Neural cell (in vitro differentiated cells): ENCODE data around the gene LIPC. TPM values are rescaled to one million over a fixed set of nuclear protein-coding genes. Genes with fewer than 3 reads are reported as not detected.

ENCODE experiments used
- H2AFZ ChIP-seq: fragments of 200-600, 300-800 bp; sonication (generic), shearing (Covaris generic); 2 replicates; pipeline ENCODE4 v1.6.0; 2014; ENCODE audit warnings: low read depth, mild to moderate bottlenecking, antibody characterized with exemption, low read length, moderate library complexity
- H3F3A ChIP-seq: fragments of 200-600 bp; shearing (Covaris generic); 2 replicates; pipeline ENCODE4 v1.6.1; 2016; ENCODE audit warnings: mild to moderate bottlenecking, moderate library complexity, mixed read lengths, antibody characterized with exemption, low read length; ENCODE audit not compliant: insufficient read depth, poor library complexity, severe bottlenecking
- H3K27ac ChIP-seq: fragments of 200-600, 300-800 bp; sonication (generic), shearing (Covaris generic); 2 replicates; pipeline ENCODE4 v1.5.1; 2014; ENCODE audit warnings: mild to moderate bottlenecking, low read length, moderate library complexity
- H3K27me3 ChIP-seq: fragments of 300-800, 200-600 bp; sonication (generic), shearing (Covaris generic); 2 replicates; pipeline ENCODE4 v1.6.0; 2014; ENCODE audit warnings: mild to moderate bottlenecking, low read depth, low read length, moderate library complexity; ENCODE audit not compliant: insufficient read depth
- H3K36me3 ChIP-seq: fragments of 300-800, 200-600 bp; sonication (generic), shearing (Covaris generic); 2 replicates; pipeline ENCODE4 v1.5.1; 2014; ENCODE audit warnings: mild to moderate bottlenecking, antibody characterized with exemption, low read length, moderate library complexity; ENCODE audit not compliant: insufficient read depth
- H3K4me2 ChIP-seq: fragments of 300-800, 200-600 bp; sonication (generic), shearing (Covaris generic); 2 replicates; pipeline ENCODE4 v1.6.0; 2014; ENCODE audit warnings: mild to moderate bottlenecking, low read length
- H3K4me3 ChIP-seq: fragments of 300-800, 200-600 bp; sonication (generic), shearing (Covaris generic); 2 replicates; pipeline ENCODE4 v1.5.1; 2014; ENCODE audit warnings: mild to moderate bottlenecking, low read length, moderate library complexity
- H3K79me2 ChIP-seq: fragments of 200-600 bp; shearing (Covaris generic); replicated peaks from 2 replicates; pipeline ENCODE4 v1.6.0; 2014; ENCODE audit warnings: mild to moderate bottlenecking, low read length, moderate library complexity; ENCODE audit not compliant: insufficient read depth
- H3K9ac ChIP-seq: fragments of 300-800, 200-600 bp; sonication (generic), shearing (Covaris generic); 2 replicates; pipeline ENCODE4 v1.6.1; 2016; ENCODE audit warnings: mild to moderate bottlenecking, low read length, mixed read lengths
- H3K9me2 ChIP-seq: fragments of 200-600 bp; shearing (Covaris generic); 2 replicates; pipeline ENCODE4 v1.6.1; 2016; ENCODE audit warnings: mild to moderate bottlenecking, low read length, mixed read lengths; ENCODE audit not compliant: insufficient read depth
- H3K9me3 ChIP-seq: fragments of 200-600, 300-800 bp; sonication (generic), shearing (Covaris generic); 2 replicates; pipeline ENCODE4 v1.6.1; 2016; ENCODE audit warnings: mild to moderate bottlenecking, mixed run types, low read length, moderate library complexity, mixed read lengths
- H4K20me1 ChIP-seq: fragments of 200-600 bp; shearing (Covaris generic); 2 replicates; pipeline ENCODE4 v1.6.1; 2016; ENCODE audit warnings: mild to moderate bottlenecking, mixed run types; ENCODE audit not compliant: insufficient read depth
- CTCF ChIP-seq: fragments of 450-650 bp; IDR thresholded peaks from 2 replicates; pipeline ENCODE4 v1.5.1; 2014; ENCODE audit warnings: antibody characterized with exemption, mild to moderate bottlenecking, moderate library complexity; ENCODE audit not compliant: poor library complexity, severe bottlenecking
- EP300 ChIP-seq: fragments of 450-650 bp; conservative IDR thresholded peaks from 2 replicates; pipeline ENCODE4 v1.6.1; 2014; ENCODE audit warnings: antibody characterized with exemption, mild to moderate bottlenecking, moderate library complexity; ENCODE audit not compliant: poor library complexity, severe bottlenecking
- EZH2 ChIP-seq: fragments of 200-600, 300-800 bp; shearing (Covaris generic), sonication (generic); IDR thresholded peaks from 2 replicates; pipeline ENCODE4 v1.6.1; 2014; ENCODE audit warnings: antibody characterized with exemption, low read length, borderline replicate concordance, mild to moderate bottlenecking; ENCODE audit not compliant: insufficient read depth, poor library complexity, severe bottlenecking
- MXI1 ChIP-seq: fragments of 450-650 bp; conservative IDR thresholded peaks from 2 replicates; pipeline ENCODE4 v1.6.1; 2014; ENCODE audit warnings: antibody characterized with exemption, mild to moderate bottlenecking; ENCODE audit not compliant: poor library complexity, severe bottlenecking
- POLR2AphosphoS5 ChIP-seq: IDR thresholded peaks from 2 replicates; pipeline ENCODE4 v1.6.1; 2012
- RAD21 ChIP-seq: fragments of 450-650 bp; conservative IDR thresholded peaks from 2 replicates; pipeline ENCODE4 v1.6.1; 2014; ENCODE audit warnings: antibody characterized with exemption, mild to moderate bottlenecking, moderate library complexity
- REST ChIP-seq: IDR thresholded peaks from 2 replicates; pipeline ENCODE4 v1.6.1; 2012; ENCODE audit warnings: borderline replicate concordance
- SMC3 ChIP-seq: fragments of 450-650 bp; conservative IDR thresholded peaks from 2 replicates; pipeline ENCODE4 v1.6.1; 2014; ENCODE audit warnings: antibody characterized with exemption, mild to moderate bottlenecking, moderate library complexity; ENCODE audit not compliant: poor library complexity
- TAF1 ChIP-seq: IDR thresholded peaks from 2 replicates; pipeline ENCODE4 v1.6.1; 2012; ENCODE audit warnings: low read depth
- polyA plus RNA-seq: library from polyadenylated mRNA; depleted of rRNA; stranded (reverse); fragments of >200 nt; gene quantifications from 2 replicates; pipeline ENCODE4 v1.2.3, GENCODE V29; 2014

Gene LIPC
- polyA plus RNA-seq, 1 donor from 2014 or later: not detected

GRCh38 chr15:58529041-58529440, 97.2 kb downstream of the LIPC start:
- H3K9ac ChIP-seq: no peak overlapping the region
- H4K20me1 ChIP-seq: no peaks in the 10 kb centered on the region
- no peaks in the 10 kb centered on the region for H3K27me3 ChIP-seq
- H3K79me2 ChIP-seq: no peaks in the 10 kb centered on the region
- no peak overlapping the region for H2AFZ ChIP-seq
- H3K4me3 ChIP-seq: no peak overlapping the region
- TF ChIP-seq EZH2 (no peak), TAF1 (no peak), CTCF (no peak), RAD21 (no peak), MXI1 (no peak), POLR2AphosphoS5 (no peak), SMC3 (no peak), REST (no peak), EP300 (no peak)
- no peak overlapping the region for H3K4me2 ChIP-seq
- no peaks in the 10 kb centered on the region for H3K9me2 ChIP-seq
- H3K9me3 ChIP-seq: no peaks in the 10 kb centered on the region
- H3F3A ChIP-seq: no peaks in the 10 kb centered on the region
- H3K36me3 ChIP-seq: no peaks in the 10 kb centered on the region
- no peak overlapping the region for H3K27ac ChIP-seq

- Histone ChIP-seq H3K4me3 (no peak overlapping the region), H3K9ac (no peak overlapping the region), H3K9me2 (no peaks in the 10 kb centered on the region), H3K9me3 (no peaks in the 10 kb centered on the region), H3K27me3 (no peaks in the 10 kb centered on the region), H2AFZ (no peak overlapping the region), H3K79me2 (no peaks in the 10 kb centered on the region), H3F3A (no peaks in the 10 kb centered on the region), H3K27ac (no peak overlapping the region), H4K20me1 (no peaks in the 10 kb centered on the region), H3K4me2 (no peak overlapping the region), H3K36me3 (no peaks in the 10 kb centered on the region)
- TF ChIP-seq CTCF: no peak
- TF ChIP-seq MXI1: no peak
- no peak for TF ChIP-seq SMC3
- no peak for TF ChIP-seq EZH2
- no peak for TF ChIP-seq POLR2AphosphoS5
- TF ChIP-seq TAF1: no peak
- no peak for TF ChIP-seq RAD21
- no peak for TF ChIP-seq EP300
- TF ChIP-seq REST: no peak
Observed at GRCh38 chr15:58530056-58530590, 98.3 kb downstream of the LIPC start.
